ENCODE measurements around the gene HID1.

GRCh38 chr17:75019146-75019545 is 46.6 kb upstream of the HID1 start:
- TF ChIP-seq EZH2 (IDR thresholded peaks at IDR 0.05; ENCODE audit: insufficient read depth, poor library complexity, severe bottlenecking): no peak
- no peak for TF ChIP-seq EZH2phosphoT487 (IDR thresholded peaks at IDR 0.05; ENCODE audit: insufficient read depth, low read depth)
